ENCODE results near the gene SYT1. TPM values are rescaled to one million over a fixed set of nuclear protein-coding genes. Genes with fewer than 3 reads are reported as not detected.

The SYT1 gene
- total and polyA plus RNA-seq, 2 of the 4 experiments (the other 2 are of a cell fraction), result 2.8 to 3.0 TPM

DNA sequence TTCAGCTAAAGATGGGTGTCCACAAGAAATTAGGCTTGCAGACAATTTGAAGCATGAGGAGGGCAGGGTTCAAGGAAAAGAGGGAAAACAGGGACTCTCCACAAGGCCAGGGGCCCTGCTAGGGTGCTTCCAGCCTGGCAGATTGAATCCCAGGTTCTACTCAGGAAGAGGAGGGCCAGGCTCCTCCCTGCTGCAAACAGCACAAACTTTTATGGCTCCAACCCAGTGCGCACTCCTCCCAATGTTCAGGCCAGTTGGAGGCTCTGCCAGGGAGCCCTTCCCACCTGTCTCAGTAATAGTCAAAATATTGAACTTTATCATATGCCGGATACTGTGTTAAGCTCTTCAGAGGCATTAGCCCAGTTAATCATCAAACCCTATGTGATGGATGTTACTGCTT is 244.4 kb downstream of the SYT1 start:
- no peak for DNase-seq
- no peak overlapping the region for H4K8ac ChIP-seq (ENCODE audit: low read depth in 2 of 2, low read length in 2 of 2)
- no peak overlapping the region for H2BK120ac ChIP-seq (ENCODE audit: low read depth, low read length)
- H3K27ac ChIP-seq (ENCODE audit: insufficient read depth, low read length), result no peak overlapping the region
- intact Hi-C loops (cut with micrococcal nuclease) (no loop called here), dilution Hi-C loops (cut with HindIII; ENCODE audit: low sequenced_read_pairs, unreplicated experiment) (no loop called here), in situ Hi-C loops (cut with MboI; ENCODE audit: low sequenced_read_pairs) (no loop called here)
- TF ChIP-seq MXI1 (IDR thresholded peaks at IDR 0.05; ENCODE audit: borderline replicate concordance, low read depth, low read length) (no peak), CHD1 (IDR thresholded peaks at IDR 0.05; ENCODE audit: low read depth, low read length) (no peak), POLR2A (IDR thresholded peaks at IDR 0.05; ENCODE audit: low read depth, low read length) (no peak), RCOR1 (IDR thresholded peaks at IDR 0.05; ENCODE audit: insufficient replicate concordance, low read length) (no peak), MAFK (IDR thresholded peaks at IDR 0.05; ENCODE audit: low read depth, low read length) (no peak), FOS (IDR thresholded peaks at IDR 0.05; ENCODE audit: low read depth, low read length) (no peak)
- TF ChIP-seq, protein P1, sequence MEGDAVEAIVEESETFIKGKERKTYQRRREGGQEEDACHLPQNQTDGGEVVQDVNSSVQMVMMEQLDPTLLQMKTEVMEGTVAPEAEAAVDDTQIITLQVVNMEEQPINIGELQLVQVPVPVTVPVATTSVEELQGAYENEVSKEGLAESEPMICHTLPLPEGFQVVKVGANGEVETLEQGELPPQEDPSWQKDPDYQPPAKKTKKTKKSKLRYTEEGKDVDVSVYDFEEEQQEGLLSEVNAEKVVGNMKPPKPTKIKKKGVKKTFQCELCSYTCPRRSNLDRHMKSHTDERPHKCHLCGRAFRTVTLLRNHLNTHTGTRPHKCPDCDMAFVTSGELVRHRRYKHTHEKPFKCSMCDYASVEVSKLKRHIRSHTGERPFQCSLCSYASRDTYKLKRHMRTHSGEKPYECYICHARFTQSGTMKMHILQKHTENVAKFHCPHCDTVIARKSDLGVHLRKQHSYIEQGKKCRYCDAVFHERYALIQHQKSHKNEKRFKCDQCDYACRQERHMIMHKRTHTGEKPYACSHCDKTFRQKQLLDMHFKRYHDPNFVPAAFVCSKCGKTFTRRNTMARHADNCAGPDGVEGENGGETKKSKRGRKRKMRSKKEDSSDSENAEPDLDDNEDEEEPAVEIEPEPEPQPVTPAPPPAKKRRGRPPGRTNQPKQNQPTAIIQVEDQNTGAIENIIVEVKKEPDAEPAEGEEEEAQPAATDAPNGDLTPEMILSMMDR (conservative IDR thresholded peaks at IDR 0.05; ENCODE audit: low read depth, low read length), result no peak
- TF ChIP-seq, protein P2, sequence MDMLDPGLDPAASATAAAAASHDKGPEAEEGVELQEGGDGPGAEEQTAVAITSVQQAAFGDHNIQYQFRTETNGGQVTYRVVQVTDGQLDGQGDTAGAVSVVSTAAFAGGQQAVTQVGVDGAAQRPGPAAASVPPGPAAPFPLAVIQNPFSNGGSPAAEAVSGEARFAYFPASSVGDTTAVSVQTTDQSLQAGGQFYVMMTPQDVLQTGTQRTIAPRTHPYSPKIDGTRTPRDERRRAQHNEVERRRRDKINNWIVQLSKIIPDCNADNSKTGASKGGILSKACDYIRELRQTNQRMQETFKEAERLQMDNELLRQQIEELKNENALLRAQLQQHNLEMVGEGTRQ (IDR thresholded peaks at IDR 0.05; ENCODE audit: low read depth, low read length), result no peak
- no peaks in the 10 kb centered on the region for H4K20me1 ChIP-seq (ENCODE audit: insufficient read depth, low read length)
- H2AK9ac ChIP-seq (replicated peaks; ENCODE audit: low read depth, low read length, poor library complexity), result no peak overlapping the region
- H3K18ac ChIP-seq (ENCODE audit: low read depth, low read length), result no peak overlapping the region
- no peak overlapping the region for H4K91ac ChIP-seq (ENCODE audit: insufficient read depth, low read depth, low read length)
- H3K56ac ChIP-seq (ENCODE audit: extremely low read depth, insufficient read depth, low read length), result no peak overlapping the region
- WGBS, 2 experiments (ENCODE audit: extremely low coverage in 2 of 2, insufficient read length in 1 of 2), result 100% methylated on average over 1 of the region's 2 CpGs; no CpG with 5 or more reads in 1 of the 2 experiments
- H2BK15ac ChIP-seq (ENCODE audit: low read depth, low read length), result no peak overlapping the region
- no peak for ATAC-seq (ENCODE audit: low read depth)
- no peaks in the 10 kb centered on the region for H3K9me3 ChIP-seq (ENCODE audit: control insufficient read depth, insufficient read depth, low read length)
- ChIA-PET POLR2A (ENCODE audit: unreplicated experiment) (interaction anchor here (0.6 kb wide), 1 partner anchor 11 kb away, joined by 3 read pairs; no protein-coding TSS in a partner anchor), CTCF (interaction anchor here (0.6 kb wide), 1 partner anchor 14 kb away, joined by 4 read pairs; no protein-coding TSS in a partner anchor)
- H3K4me1 ChIP-seq (ENCODE audit: control insufficient read depth, insufficient read depth, low read length), result no peaks in the 10 kb centered on the region
- H3K14ac ChIP-seq (replicated peaks; ENCODE audit: low read depth, low read length), result no peak overlapping the region
- H3K4me3 ChIP-seq (ENCODE audit: insufficient read depth, low read depth, low read length), result no peak overlapping the region
- H3K9ac ChIP-seq (ENCODE audit: low read depth, low read length), result no peak overlapping the region
- H3K27me3 ChIP-seq (ENCODE audit: control insufficient read depth, insufficient read depth, low read length), result no peaks in the 10 kb centered on the region
- no peaks in the 10 kb centered on the region for H3K36me3 ChIP-seq (ENCODE audit: control insufficient read depth, insufficient read depth, low read length)
- H4K5ac ChIP-seq (ENCODE audit: low read depth, low read length), result no peak overlapping the region
- H3K4ac ChIP-seq (ENCODE audit: low read depth, low read length), result no peak overlapping the region
- H3K23ac ChIP-seq (ENCODE audit: low read depth, low read length), result no peak overlapping the region
- no peak overlapping the region for H2BK5ac ChIP-seq (ENCODE audit: low read depth, low read length, poor library complexity, severe bottlenecking)
- H2AFZ ChIP-seq (replicated peaks; ENCODE audit: low read length, poor library complexity), result peak overlapping the region; percentile 2
- H2BK20ac ChIP-seq (ENCODE audit: low read depth, low read length), result no peak overlapping the region
- no TSS peak for BruUV-seq (replicated peaks)
- H3K9me1 ChIP-seq (ENCODE audit: insufficient read depth, low read length), result no peaks in the 10 kb centered on the region
- no peak overlapping the region for H2AK5ac ChIP-seq (ENCODE audit: low read depth, low read length)
- no peaks in the 10 kb centered on the region for H3K79me1 ChIP-seq (ENCODE audit: low read depth in 1 of 2, low read length in 2 of 2)
- H3K4me2 ChIP-seq (ENCODE audit: low read depth, low read length), result no peak overlapping the region
